Adrenal gland (tissue), 12 donors: ENCODE data around the gene RBL1. TPM values are rescaled to one million over a fixed set of nuclear protein-coding genes. Genes with fewer than 3 reads are reported as not detected.
A peak's percentile ranks its signal among the peaks of the same experiment; 100 is the strongest.

Experiments used
- DNase-seq, 7 donors: peaks; one replicate each; pipeline ENCODE4 v3.0.0-alpha.2; 2019 to 2020
- H3K27ac ChIP-seq, 5 donors: fragments of 200-600 bp; sonication (generic) in 4 of 5; 1 replicate in 3 of 5; 2 replicates in 2 of 5; pipeline versions ENCODE4 v1.5.1 to v1.8.0; 2016 to 2020; ENCODE audit warnings: mild to moderate bottlenecking in 1 of 5
- H3K27me3 ChIP-seq: fragments of 200-600 bp; 2 replicates; pipeline ENCODE4 v1.8.0; 2021
- H3K36me3 ChIP-seq, 2 donors: fragments of 200-600 bp; replicated peaks in 1 of 2; 1 replicate in 1 of 2; 2 replicates in 1 of 2; pipeline versions ENCODE4 v1.5.1 to v1.8.0; 2018 to 2022
- H3K4me1 ChIP-seq, 2 donors: fragments of 200-600 bp; replicated peaks in 1 of 2; 1 replicate in 1 of 2; 2 replicates in 1 of 2; pipeline versions ENCODE4 v1.5.1 to v1.8.0; 2018 to 2021
- H3K4me3 ChIP-seq, 4 donors: fragments of 200-600 bp; sonication (generic) in 3 of 4; one replicate each; pipeline ENCODE4 v1.5.1; 2016 to 2018
- H3K9me3 ChIP-seq, 3 donors: fragments of 200-600 bp; sonication (generic) in 1 of 3; replicated peaks in 1 of 3; 1 replicate in 2 of 3; 2 replicates in 1 of 3; pipeline versions ENCODE4 v1.5.1 to v1.8.0; 2016 to 2021
- POLR2A ChIP-seq, 2 donors: fragments of 450-650 bp; IDR thresholded peaks; one replicate each; pipeline ENCODE4 v1.6.1; 2017; ENCODE audit warnings: antibody characterized with exemption in 2 of 2, mild to moderate bottlenecking in 2 of 2, moderate library complexity in 1 of 2
- WGBS, 4 donors: extraction: QIAGEN DNeasy Blood & Tissue Kit in 2 of 4; methylation state at CpG; one replicate each; pipeline versions ENCODE4 v1.1.5 to v1.1.7; 2013 to 2017; 5-methylcytosine and 5-hydroxymethylcytosine counted together
- intact Hi-C, 2 donors: fragments of 100-400 bp; cut with DNase I; formaldehyde crosslinking; loops; one replicate each; pipeline versions ENCODE4 v1.14.1 to v1.15.0; 2022 to 2023
- polyA plus RNA-seq, 3 donors: library from polyadenylated mRNA; stranded (reverse); fragments of 200-250 nt in 2 of 3; fragments of 350-450 nt in 1 of 3; fragmentation: Illumina TruSeq in 1 of 3; extraction: RNeasy Lipid Tissue Mini Kit (QIAGEN cat#74804) in 1 of 3; gene quantifications; one replicate each; pipeline ENCODE4 v1.2.3, GENCODE V29; 2013 to 2014
- total RNA-seq, 9 donors: library from RNA; depleted of rRNA in 4 of 9; stranded (reverse); fragments of >200 nt in 4 of 9; fragments of 120-200 nt in 1 of 9; fragmentation: NEBNext Ultra II Directional in 1 of 9; extraction: Animal tissue kit (Norgen Biotek cat#: 25700) in 1 of 9; gene quantifications; one replicate each; pipeline versions ENCODE4 v1.1.0 to v1.2.4, GENCODE V29; 2013 to 2023
- TF ChIP-seq, protein P1 (sequence below), 6 experiments: fragments of 450-650 bp in 4 of 6; fragments of 200-600 bp in 2 of 6; sonication (generic) in 1 of 6; IDR thresholded peaks; 1 replicate in 5 of 6; 2 replicates in 1 of 6; pipeline versions ENCODE4 v1.5.1 to v1.8.0; 2016 to 2021; ENCODE audit warnings: antibody characterized with exemption in 6 of 6, mild to moderate bottlenecking in 2 of 6, moderate library complexity in 1 of 6
- donor health status: healthy with polysubstance abuse.
- donor health status: Bipolar disorder and iron deficiency.
- donor health status: DM: yes; HTN: yes; CAD: no.
- donor health status: DM: no; HTN: no; CAD: no.
- donor health status: DM: no; HTN: no; CAD: no.
- donor health status: DM: yes; HTN: yes; CAD: no.

Gene RBL1
- total and polyA plus RNA-seq, 12 donors, result 0.91 to 12.6 (median 5.1) TPM

GRCh38 chr20:37111926-37112455, 16.2 kb upstream of the RBL1 start:
- Histone ChIP-seq H3K4me1 (no peaks in the 10 kb centered on the region), H3K27ac (no peak overlapping the region), H3K9me3 (no peaks in the 10 kb centered on the region), H3K4me3 (no peak overlapping the region), H3K36me3 (no peaks in the 10 kb centered on the region), H3K27me3 (no peaks in the 10 kb centered on the region)
- TF ChIP-seq, protein P1, sequence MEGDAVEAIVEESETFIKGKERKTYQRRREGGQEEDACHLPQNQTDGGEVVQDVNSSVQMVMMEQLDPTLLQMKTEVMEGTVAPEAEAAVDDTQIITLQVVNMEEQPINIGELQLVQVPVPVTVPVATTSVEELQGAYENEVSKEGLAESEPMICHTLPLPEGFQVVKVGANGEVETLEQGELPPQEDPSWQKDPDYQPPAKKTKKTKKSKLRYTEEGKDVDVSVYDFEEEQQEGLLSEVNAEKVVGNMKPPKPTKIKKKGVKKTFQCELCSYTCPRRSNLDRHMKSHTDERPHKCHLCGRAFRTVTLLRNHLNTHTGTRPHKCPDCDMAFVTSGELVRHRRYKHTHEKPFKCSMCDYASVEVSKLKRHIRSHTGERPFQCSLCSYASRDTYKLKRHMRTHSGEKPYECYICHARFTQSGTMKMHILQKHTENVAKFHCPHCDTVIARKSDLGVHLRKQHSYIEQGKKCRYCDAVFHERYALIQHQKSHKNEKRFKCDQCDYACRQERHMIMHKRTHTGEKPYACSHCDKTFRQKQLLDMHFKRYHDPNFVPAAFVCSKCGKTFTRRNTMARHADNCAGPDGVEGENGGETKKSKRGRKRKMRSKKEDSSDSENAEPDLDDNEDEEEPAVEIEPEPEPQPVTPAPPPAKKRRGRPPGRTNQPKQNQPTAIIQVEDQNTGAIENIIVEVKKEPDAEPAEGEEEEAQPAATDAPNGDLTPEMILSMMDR (IDR thresholded peaks at IDR 0.05), result no peak
- no peak for TF ChIP-seq POLR2A (IDR thresholded peaks at IDR 0.05)
- WGBS, 4 donors, result 76 to 91% (median 84%) methylated on average over 2 of the region's 2 CpGs
- intact Hi-C loops, result no loop called here
- no peak for DNase-seq

DNA sequence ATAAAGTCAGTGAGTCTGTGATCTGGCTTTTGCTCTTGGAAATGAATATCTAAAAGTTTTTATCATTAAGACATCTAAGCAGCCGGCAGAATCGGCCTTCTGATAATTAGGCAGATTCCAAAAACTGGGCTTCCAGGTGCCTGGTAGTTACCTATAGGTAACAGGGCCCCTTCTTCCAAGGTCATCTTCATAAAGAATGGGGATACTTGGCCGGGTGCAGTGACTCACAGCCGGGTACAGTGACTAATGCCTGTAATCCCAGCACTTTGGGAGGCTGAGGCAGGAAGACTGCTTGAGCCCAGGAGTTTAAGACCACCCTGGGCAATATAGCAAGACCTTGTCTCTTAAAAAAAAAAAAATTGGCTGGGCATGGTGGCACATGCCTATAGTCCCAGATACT, 12.9 kb upstream of the RBL1 start:
- DNase-seq, result no peak
- 61 to 71% (median 68%) methylated on average over 3 to 4 of the region's 4 CpGs for WGBS, 4 donors
- Histone ChIP-seq H3K36me3 (no peaks in the 10 kb centered on the region), H3K27me3 (no peaks in the 10 kb centered on the region), H3K4me3 (no peak overlapping the region), H3K9me3 (no peaks in the 10 kb centered on the region), H3K27ac (no peak overlapping the region), H3K4me1 (no peaks in the 10 kb centered on the region)
- intact Hi-C loops, result no loop called here
- TF ChIP-seq, protein P1 (IDR thresholded peaks at IDR 0.05), result no peak
- no peak for TF ChIP-seq POLR2A (IDR thresholded peaks at IDR 0.05)

DNA sequence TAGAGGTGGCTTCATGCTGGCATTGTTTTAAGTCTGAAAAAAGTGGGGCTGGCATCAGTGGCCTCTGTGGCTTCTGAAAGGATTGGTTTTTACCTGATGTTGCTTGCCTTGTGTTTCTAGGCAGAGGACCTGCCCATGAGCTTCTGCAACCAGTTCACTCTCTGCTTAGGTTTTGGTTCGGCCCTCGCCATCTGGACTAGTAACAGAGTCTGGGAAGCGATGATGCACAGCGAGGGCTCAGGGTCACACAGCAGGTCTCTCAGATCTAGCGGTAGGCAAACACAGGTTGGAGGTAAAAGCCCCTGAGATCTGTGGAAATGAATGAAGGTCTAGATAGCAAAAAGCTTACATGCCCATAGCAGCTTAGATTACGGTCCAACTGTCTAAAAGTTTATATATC, 6.8 kb upstream of the RBL1 start:
- Histone ChIP-seq H3K36me3 (no peaks in the 10 kb centered on the region), H3K27me3 (no peaks in the 10 kb centered on the region), H3K9me3 (no peaks in the 10 kb centered on the region), H3K4me1 (no peaks in the 10 kb centered on the region), H3K4me3 (no peak overlapping the region), H3K27ac (no peak overlapping the region)
- TF ChIP-seq POLR2A (IDR thresholded peaks at IDR 0.05), result no peak
- TF ChIP-seq, protein P1 (IDR thresholded peaks at IDR 0.05), result no peak
- intact Hi-C loops, result no loop called here
- 89 to 93% (median 92%) methylated on average over 6 of the region's 6 CpGs for WGBS, 4 donors
- no peak for DNase-seq

DNA sequence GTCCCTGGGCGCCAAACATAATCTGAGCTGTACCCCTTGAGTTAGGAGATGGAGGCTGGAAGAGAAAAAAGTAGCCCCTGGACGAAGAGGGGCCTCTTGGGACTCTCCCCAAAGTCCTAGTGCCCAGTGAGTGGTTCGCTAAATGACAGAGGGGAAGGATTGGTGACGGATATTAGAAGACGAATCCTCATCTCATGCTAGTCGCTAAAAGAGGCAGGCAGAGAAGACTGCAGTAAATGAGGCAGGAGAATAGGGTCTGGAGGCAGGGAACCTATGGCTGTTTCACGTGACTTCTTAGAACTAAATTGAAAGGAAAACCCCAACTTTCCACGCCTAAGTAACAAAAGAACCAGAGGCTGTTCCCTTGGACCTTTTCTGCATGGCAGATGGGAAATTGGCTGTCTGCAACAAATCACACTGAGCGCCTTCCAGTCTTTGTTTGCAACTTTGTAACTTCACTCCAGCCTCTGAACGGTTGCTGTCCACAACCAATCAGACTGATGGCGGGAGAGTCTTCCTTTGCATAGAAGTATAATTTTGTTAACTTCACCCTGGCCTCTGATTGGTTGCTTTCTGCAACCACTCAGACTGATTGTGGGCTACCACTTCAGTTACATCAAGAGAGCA, 731 bp upstream of the RBL1 start:
- DNase-seq, result no peak
- intact Hi-C loops, result no loop called here
- Histone ChIP-seq H3K9me3 (no peaks in the 10 kb centered on the region), H3K4me1 (peaks cover 0 to 16% of the 10 kb centered on the region in 2 donors), H3K36me3 (no peaks in the 10 kb centered on the region), H3K27me3 (no peaks in the 10 kb centered on the region), H3K27ac (peak overlapping the region in 2 of 5 donors; percentile 58 to 70), H3K4me3 (peak overlapping the region in 1 of 4 donors; percentile 88)
- TF ChIP-seq, protein P1 (IDR thresholded peaks at IDR 0.05), result no peak
- no peak for TF ChIP-seq POLR2A (IDR thresholded peaks at IDR 0.05)
- WGBS, 4 donors, result 64 to 67% (median 66%) methylated on average over 11 of the region's 11 CpGs
